Measurements from ENCODE around the gene C10orf120.

Gene C10orf120

DNA sequence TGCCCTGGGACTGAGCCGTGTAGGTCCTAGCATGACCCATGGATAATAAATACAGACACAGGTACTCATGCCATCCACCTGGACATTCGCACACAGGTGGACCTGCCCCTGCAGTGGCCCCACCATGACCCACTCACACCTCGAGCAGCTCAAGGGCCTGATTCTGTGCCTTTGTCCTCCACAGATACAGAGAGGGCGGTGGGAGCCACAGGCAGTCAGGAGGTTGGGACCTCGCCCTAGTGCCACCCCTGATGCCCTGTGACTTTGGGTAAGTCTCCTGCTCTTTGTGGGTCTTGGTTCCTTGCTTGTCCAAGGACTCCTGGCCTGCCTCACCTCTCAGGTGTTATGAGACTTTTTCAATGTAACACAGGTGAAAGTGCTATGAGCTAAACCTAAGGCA is 42.9 kb downstream of the C10orf120 start:
- H3K9ac ChIP-seq (ENCODE audit: low read depth in 1 of 2, low read length in 2 of 2) = no peak overlapping the region
- H3K36me3 ChIP-seq (ENCODE audit: control insufficient read depth in 1 of 2, insufficient read depth in 2 of 2, low read length in 2 of 2) = no peaks in the 10 kb centered on the region
- no peak overlapping the region for H3K4me3 ChIP-seq (ENCODE audit: low read depth in 1 of 2, low read length in 2 of 2)
- H3K4me1 ChIP-seq (ENCODE audit: control insufficient read depth in 1 of 2, insufficient read depth in 2 of 2, low read length in 2 of 2) = no peaks in the 10 kb centered on the region
- H3K9me3 ChIP-seq (ENCODE audit: control insufficient read depth in 1 of 2, low read length in 2 of 2) = no peaks in the 10 kb centered on the region
- H3K27me3 ChIP-seq (ENCODE audit: control insufficient read depth in 1 of 2, insufficient read depth in 2 of 2, low read length in 2 of 2) = peaks cover 0 to 4% of the 10 kb centered on the region in 2 donors
- no peak overlapping the region for H3K27ac ChIP-seq (ENCODE audit: low read depth, low read length)

GRCh38 chr10:122656308-122656705 is 43.3 kb downstream of the C10orf120 start:
- H3K36me3 ChIP-seq (ENCODE audit: control insufficient read depth in 1 of 2, insufficient read depth in 2 of 2, low read length in 2 of 2) = no peaks in the 10 kb centered on the region
- no peak overlapping the region for H3K9ac ChIP-seq (ENCODE audit: low read depth in 1 of 2, low read length in 2 of 2)
- no peak overlapping the region for H3K4me3 ChIP-seq (ENCODE audit: low read depth in 1 of 2, low read length in 2 of 2)
- H3K9me3 ChIP-seq (ENCODE audit: control insufficient read depth in 1 of 2, low read length in 2 of 2) = no peaks in the 10 kb centered on the region
- no peaks in the 10 kb centered on the region for H3K4me1 ChIP-seq (ENCODE audit: control insufficient read depth in 1 of 2, insufficient read depth in 2 of 2, low read length in 2 of 2)
- no peak overlapping the region for H3K27ac ChIP-seq (ENCODE audit: low read depth, low read length)
- H3K27me3 ChIP-seq (ENCODE audit: control insufficient read depth in 1 of 2, insufficient read depth in 2 of 2, low read length in 2 of 2) = peaks cover 0 to 4% of the 10 kb centered on the region in 2 donors

GRCh38 chr10:122655524-122656307 is 43.9 kb downstream of the C10orf120 start:
- Histone ChIP-seq H3K36me3 (ENCODE audit: control insufficient read depth in 1 of 2, insufficient read depth in 2 of 2, low read length in 2 of 2) (no peaks in the 10 kb centered on the region), H3K27me3 (ENCODE audit: control insufficient read depth in 1 of 2, insufficient read depth in 2 of 2, low read length in 2 of 2) (peaks cover 0 to 4% of the 10 kb centered on the region in 2 donors), H3K27ac (ENCODE audit: low read depth, low read length) (no peak overlapping the region), H3K4me3 (ENCODE audit: low read depth in 1 of 2, low read length in 2 of 2) (no peak overlapping the region), H3K4me1 (ENCODE audit: control insufficient read depth in 1 of 2, insufficient read depth in 2 of 2, low read length in 2 of 2) (no peaks in the 10 kb centered on the region), H3K9ac (ENCODE audit: low read depth in 1 of 2, low read length in 2 of 2) (no peak overlapping the region), H3K9me3 (ENCODE audit: control insufficient read depth in 1 of 2, low read length in 2 of 2) (no peaks in the 10 kb centered on the region)

- no peaks in the 10 kb centered on the region for H3K9me3 ChIP-seq (ENCODE audit: control insufficient read depth in 1 of 2, low read length in 2 of 2)
- no peak overlapping the region for H3K4me3 ChIP-seq (ENCODE audit: low read depth in 1 of 2, low read length in 2 of 2)
- H3K27ac ChIP-seq (ENCODE audit: low read depth, low read length) = no peak overlapping the region
- peaks cover 0 to 3% of the 10 kb centered on the region in 2 donors for H3K4me1 ChIP-seq (ENCODE audit: control insufficient read depth in 1 of 2, insufficient read depth in 2 of 2, low read length in 2 of 2)
- H3K36me3 ChIP-seq (ENCODE audit: control insufficient read depth in 1 of 2, insufficient read depth in 2 of 2, low read length in 2 of 2) = no peaks in the 10 kb centered on the region
- H3K27me3 ChIP-seq (ENCODE audit: control insufficient read depth in 1 of 2, insufficient read depth in 2 of 2, low read length in 2 of 2) = peaks cover 0 to 4% of the 10 kb centered on the region in 2 donors
- no peak overlapping the region for H3K9ac ChIP-seq (ENCODE audit: low read depth in 1 of 2, low read length in 2 of 2)
Measured at GRCh38 chr10:122650331-122650730, 49.3 kb downstream of the C10orf120 start.

DNA sequence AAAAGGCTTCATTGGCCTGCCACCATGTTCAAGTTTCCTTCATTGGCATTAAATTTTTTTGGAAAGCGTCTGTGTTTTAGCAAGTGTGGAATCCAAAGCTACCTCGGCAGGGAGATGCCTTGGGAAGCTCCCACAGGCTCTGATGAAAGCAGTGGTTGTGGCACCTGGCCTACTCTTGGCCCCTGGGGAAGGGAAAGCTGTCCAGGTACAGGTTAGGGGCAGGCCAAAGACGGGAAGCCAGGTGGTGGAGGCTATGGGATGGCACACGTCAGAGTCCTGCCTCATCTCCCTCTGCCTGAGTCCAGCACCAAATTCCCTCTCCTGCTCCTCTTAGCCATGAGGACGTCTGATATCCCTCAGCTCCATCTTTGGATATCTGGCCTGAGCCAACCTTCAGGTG is 49.7 kb downstream of the C10orf120 start:
- H3K9me3 ChIP-seq (ENCODE audit: control insufficient read depth in 1 of 2, low read length in 2 of 2) = no peaks in the 10 kb centered on the region

GRCh38 chr10:122648599-122649428 is 50.8 kb downstream of the C10orf120 start:
- Histone ChIP-seq H3K9ac (ENCODE audit: low read depth in 1 of 2, low read length in 2 of 2) (no peak overlapping the region), H3K36me3 (ENCODE audit: control insufficient read depth in 1 of 2, insufficient read depth in 2 of 2, low read length in 2 of 2) (peaks cover 11 to 13% of the 10 kb centered on the region in 2 donors), H3K4me1 (ENCODE audit: control insufficient read depth in 1 of 2, insufficient read depth in 2 of 2, low read length in 2 of 2) (peaks cover 0 to 3% of the 10 kb centered on the region in 2 donors), H3K4me3 (ENCODE audit: low read depth in 1 of 2, low read length in 2 of 2) (no peak overlapping the region), H3K9me3 (ENCODE audit: control insufficient read depth in 1 of 2, low read length in 2 of 2) (no peaks in the 10 kb centered on the region), H3K27me3 (ENCODE audit: control insufficient read depth in 1 of 2, insufficient read depth in 2 of 2, low read length in 2 of 2) (peaks cover 0 to 4% of the 10 kb centered on the region in 2 donors), H3K27ac (ENCODE audit: low read depth, low read length) (no peak overlapping the region)

More for the DNA sequence above, 49.7 kb downstream of the C10orf120 start:
- H3K36me3 ChIP-seq (ENCODE audit: control insufficient read depth in 1 of 2, insufficient read depth in 2 of 2, low read length in 2 of 2) = peaks cover 3% of the 10 kb centered on the region in 2 donors
- no peak overlapping the region for H3K27ac ChIP-seq (ENCODE audit: low read depth, low read length)
- H3K27me3 ChIP-seq (ENCODE audit: control insufficient read depth in 1 of 2, insufficient read depth in 2 of 2, low read length in 2 of 2) = peaks cover 0 to 4% of the 10 kb centered on the region in 2 donors
- no peak overlapping the region for H3K4me3 ChIP-seq (ENCODE audit: low read depth in 1 of 2, low read length in 2 of 2)
- H3K4me1 ChIP-seq (ENCODE audit: control insufficient read depth in 1 of 2, insufficient read depth in 2 of 2, low read length in 2 of 2) = peaks cover 0 to 3% of the 10 kb centered on the region in 2 donors
- no peak overlapping the region for H3K9ac ChIP-seq (ENCODE audit: low read depth in 1 of 2, low read length in 2 of 2)

Data from duodenal mucosa (tissue), 2 donors.